Spinal cord (tissue), 10 donors: ENCODE data around the gene CENPC. TPM values are rescaled to one million over a fixed set of nuclear protein-coding genes. Genes with fewer than 3 reads are reported as not detected.
"Not testable (repeated sequence)": the region's sequence is repeated elsewhere in the genome, so short reads cannot be mapped to it uniquely, and the experiment has no call there.

Source experiments
- DNase-seq, 6 donors: peaks; one replicate each; pipeline versions ENCODE4 v3.0.0 to v3.0.0-alpha.2; 2013 to 2015; ENCODE audit warnings: low spot score in 6 of 6, low read depth in 4 of 6
- H3K27ac ChIP-seq: one replicate; pipeline ENCODE4 v1.5.1; 2013; ENCODE audit warnings: low read depth, low read length, control low read depth
- H3K27me3 ChIP-seq: one replicate; pipeline ENCODE4 v1.6.1; 2013; ENCODE audit warnings: low read length; ENCODE audit not compliant: control insufficient read depth, insufficient read depth
- H3K36me3 ChIP-seq: one replicate; pipeline ENCODE4 v1.6.1; 2013; ENCODE audit warnings: low read length; ENCODE audit not compliant: control insufficient read depth, insufficient read depth
- H3K4me1 ChIP-seq: one replicate; pipeline ENCODE4 v1.6.1; 2013; ENCODE audit warnings: low read length; ENCODE audit not compliant: control insufficient read depth, insufficient read depth
- H3K4me3 ChIP-seq: one replicate; pipeline ENCODE4 v1.5.1; 2013; ENCODE audit warnings: low read depth, low read length, control low read depth
- H3K9me3 ChIP-seq: one replicate; pipeline ENCODE4 v1.6.1; 2013; ENCODE audit warnings: low read length; ENCODE audit not compliant: control insufficient read depth, insufficient read depth
- WGBS: methylation state at CpG from one replicate; pipeline ENCODE4 v1.1.5; 2013; ENCODE audit warnings: missing lambda C conversion rate; ENCODE audit not compliant: insufficient coverage; 5-methylcytosine and 5-hydroxymethylcytosine counted together
- polyA plus RNA-seq, 2 donors: library from polyadenylated mRNA; unstranded; fragments of 120-200 nt; gene quantifications; one replicate each; pipeline ENCODE4 v1.2.1, GENCODE V29; 2013; ENCODE audit not compliant: insufficient read length in 2 of 2
- total RNA-seq, 2 donors: library from RNA; depleted of rRNA in 1 of 2; stranded (reverse); fragments of 120-200 nt in 1 of 2; fragments of >200 nt in 1 of 2; gene quantifications; one replicate each; pipeline versions ENCODE4 v1.2.3 to v1.2.4, GENCODE V29; 2013 to 2014
- donor health status: healthy.

The CENPC gene
- total and polyA plus RNA-seq, 4 donors = 14.5 to 44.6 (median 25.0) TPM

DNA sequence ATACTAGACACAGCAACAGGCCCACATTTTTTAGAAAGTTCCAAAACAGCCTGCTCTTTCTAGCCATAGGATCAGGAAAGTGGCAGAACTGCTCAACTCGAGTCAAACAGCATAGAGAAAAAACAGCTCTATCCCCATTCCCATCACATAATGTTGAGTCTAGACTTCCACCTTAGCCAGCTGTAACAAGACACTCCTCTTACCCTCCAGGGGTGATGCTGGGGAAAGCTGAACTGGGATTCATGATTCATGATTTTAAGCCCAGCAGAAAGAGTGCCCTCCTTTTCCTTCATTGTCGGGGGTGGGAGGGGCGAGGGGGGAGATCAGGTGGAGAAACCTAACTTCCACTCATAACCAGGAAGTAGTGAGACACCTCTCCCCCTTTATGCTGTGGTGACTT, 86.1 kb downstream of the CENPC start:
- Histone ChIP-seq H3K4me1 (no peaks in the 10 kb centered on the region), H3K4me3 (no peak overlapping the region), H3K36me3 (no peaks in the 10 kb centered on the region), H3K27me3 (no peaks in the 10 kb centered on the region), H3K27ac (no peak overlapping the region), H3K9me3 (no peaks in the 10 kb centered on the region)
- no peak for DNase-seq
- 83% methylated on average over 1 of the region's 3 CpGs for WGBS

DNA sequence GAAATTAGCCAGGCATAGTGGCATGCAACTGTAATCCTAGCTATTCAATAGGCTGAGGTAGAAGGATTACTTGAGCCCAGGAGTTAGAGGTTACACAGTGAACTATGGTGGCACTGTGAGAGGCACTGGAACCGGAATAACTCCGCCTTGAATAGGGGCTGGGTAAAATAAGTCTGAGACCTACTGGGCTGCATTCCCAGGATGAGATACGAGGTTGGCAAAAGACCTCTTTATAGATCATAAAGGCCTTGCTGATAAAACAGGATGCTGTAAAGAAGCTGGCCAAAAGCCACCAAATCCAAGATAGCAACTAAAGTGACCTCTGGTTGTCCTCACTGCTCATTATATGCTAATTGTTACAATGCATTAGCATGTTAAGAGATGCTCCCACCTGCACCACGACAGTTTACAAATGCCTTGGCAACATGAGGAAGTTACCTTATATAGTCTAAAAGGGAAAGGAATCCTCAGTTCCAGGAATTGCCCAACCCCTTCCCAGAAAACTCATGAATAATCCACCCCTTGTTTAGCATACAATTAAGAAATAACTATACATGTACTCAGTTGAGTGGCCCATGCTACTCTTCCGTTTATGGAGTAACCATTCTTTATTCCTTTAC, 88.6 kb downstream of the CENPC start:
- no peaks in the 10 kb centered on the region for H3K4me1 ChIP-seq
- no peak overlapping the region for H3K27ac ChIP-seq
- DNase-seq = no peak
- H3K27me3 ChIP-seq = no peaks in the 10 kb centered on the region
- no peaks in the 10 kb centered on the region for H3K36me3 ChIP-seq
- no peak overlapping the region for H3K4me3 ChIP-seq
- WGBS = 61% methylated on average over 2 of the region's 5 CpGs
- H3K9me3 ChIP-seq = no peaks in the 10 kb centered on the region

DNA sequence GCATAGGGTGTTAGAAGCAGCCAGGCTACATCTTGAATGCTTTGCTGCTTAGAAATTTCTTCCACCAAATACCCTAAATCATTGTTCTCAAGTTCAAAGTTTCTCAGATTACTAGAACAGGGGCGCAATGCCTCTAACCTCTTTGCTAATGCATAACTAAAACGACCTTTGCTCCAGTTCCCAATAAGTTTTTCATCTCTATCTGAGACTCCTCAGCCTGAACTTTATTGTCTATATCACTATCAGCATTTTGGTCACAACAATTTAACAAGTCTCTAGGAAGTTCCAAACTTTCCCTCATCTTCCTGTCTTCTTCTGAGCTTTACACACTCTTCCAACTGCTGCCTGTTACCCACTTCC, 92.5 kb downstream of the CENPC start:
- WGBS = 93% methylated on average over 2 of the region's 2 CpGs
- H3K4me1 ChIP-seq, H3K9me3 ChIP-seq, DNase-seq, H3K27me3 ChIP-seq, H3K27ac ChIP-seq, H3K4me3 ChIP-seq, H3K36me3 ChIP-seq: not testable (repeated sequence)

DNA sequence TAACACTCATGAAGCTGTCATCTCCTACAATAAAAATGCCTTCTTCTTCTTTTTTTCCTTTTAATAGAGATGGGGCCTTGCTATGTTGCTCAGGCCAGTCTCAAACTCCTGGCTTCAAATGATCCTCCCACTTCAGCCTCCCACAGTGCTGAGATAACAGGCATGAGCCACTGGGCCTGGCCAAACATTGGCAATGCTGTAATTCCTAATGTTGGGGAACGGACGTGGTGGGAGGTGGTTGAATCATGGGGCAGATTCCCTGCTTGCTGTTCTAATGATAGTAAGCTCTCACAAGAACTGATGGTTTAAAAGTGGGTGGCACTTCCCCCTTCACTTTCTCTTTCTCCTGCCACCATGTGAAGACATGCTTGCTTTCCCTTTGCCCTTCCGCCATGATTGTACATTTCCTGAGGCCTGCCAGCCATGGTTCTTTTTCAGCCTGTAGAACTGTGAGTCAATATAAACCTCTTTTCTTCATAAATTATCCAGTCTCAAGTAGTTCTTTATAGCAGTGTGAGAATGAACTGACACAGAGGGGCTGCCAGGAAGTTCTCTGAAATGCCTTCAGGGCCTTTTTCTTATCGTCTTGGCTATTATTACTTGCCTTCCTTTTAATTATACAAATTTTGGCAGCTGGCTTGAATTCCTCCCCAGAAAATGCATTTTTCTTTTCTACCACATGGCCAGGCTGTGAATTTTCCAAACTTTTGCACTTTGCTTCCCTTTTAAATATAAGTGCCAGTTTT, 93.0 kb downstream of the CENPC start:
- Histone ChIP-seq H3K27ac (no peak overlapping the region), H3K4me1 (no peaks in the 10 kb centered on the region), H3K9me3 (no peaks in the 10 kb centered on the region), H3K27me3 (no peaks in the 10 kb centered on the region), H3K36me3 (no peaks in the 10 kb centered on the region), H3K4me3 (no peak overlapping the region)
- WGBS = 43% methylated on average over 1 of the region's 4 CpGs
- no peak for DNase-seq

DNA sequence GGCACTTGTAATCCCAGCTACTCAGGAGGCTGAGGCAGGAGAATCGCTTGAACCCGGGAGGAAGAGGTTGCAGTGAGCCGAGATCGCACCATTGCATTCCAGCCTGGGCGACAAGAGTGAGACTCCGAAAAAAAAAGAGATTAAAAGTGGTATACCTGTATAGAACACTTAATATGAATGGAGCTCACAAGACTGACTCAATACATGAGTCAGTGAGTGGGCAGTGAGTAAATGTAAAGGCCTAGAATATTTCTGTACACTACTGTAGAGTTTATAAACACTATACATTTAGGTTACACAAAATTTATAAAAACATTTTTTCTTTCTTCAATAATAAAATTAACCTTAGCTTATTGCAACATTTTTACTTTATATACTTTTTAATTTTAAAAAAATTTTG, 93.8 kb downstream of the CENPC start:
- Histone ChIP-seq H3K4me1 (no peaks in the 10 kb centered on the region), H3K36me3 (no peaks in the 10 kb centered on the region), H3K27ac (no peak overlapping the region), H3K9me3 (no peaks in the 10 kb centered on the region), H3K4me3 (no peak overlapping the region), H3K27me3 (no peaks in the 10 kb centered on the region)
- 97% methylated on average over 4 of the region's 6 CpGs for WGBS
- DNase-seq = no peak

DNA sequence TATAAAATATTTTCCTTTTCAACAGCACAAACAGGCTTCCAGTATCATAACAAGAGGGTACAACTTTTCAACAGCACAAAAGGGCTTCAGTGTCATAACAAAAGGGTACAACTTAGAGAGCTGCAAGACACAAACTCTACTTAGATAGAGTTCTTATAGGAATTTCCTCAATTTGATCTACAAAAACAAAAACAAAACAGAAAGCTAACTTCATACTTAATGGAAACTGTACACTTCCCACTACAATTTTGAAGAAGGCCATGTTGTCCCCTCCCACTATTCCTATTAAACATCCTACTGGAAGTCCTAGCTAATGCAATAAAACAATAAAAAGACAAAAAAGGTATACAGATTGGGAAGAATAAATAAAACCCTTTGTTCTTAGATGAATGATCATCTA, 96.7 kb downstream of the CENPC start:
- Histone ChIP-seq H3K27me3 (no peaks in the 10 kb centered on the region), H3K4me1 (no peaks in the 10 kb centered on the region), H3K4me3 (no peak overlapping the region), H3K9me3 (no peaks in the 10 kb centered on the region), H3K27ac (no peak overlapping the region), H3K36me3 (no peaks in the 10 kb centered on the region)
- no peak for DNase-seq

DNA sequence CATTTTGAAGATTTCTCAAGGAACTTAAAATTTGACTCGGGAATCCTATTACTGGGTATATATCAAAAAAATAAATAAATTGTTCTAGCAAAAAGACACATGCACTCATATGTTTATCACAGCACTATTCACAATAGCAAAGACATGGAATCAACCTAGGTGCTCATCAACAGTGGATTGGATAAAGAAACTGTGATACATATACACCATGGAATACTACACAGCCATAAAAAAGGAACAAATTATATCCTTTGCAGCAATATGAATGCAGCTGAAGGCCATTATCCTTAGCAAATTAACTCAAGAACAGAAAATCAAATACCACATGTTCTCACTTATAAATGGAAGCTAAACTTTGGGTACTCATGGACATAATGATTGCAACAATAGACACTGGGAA, 97.4 kb downstream of the CENPC start:
- H3K36me3 ChIP-seq = no peaks in the 10 kb centered on the region
- DNase-seq = no peak

DNA sequence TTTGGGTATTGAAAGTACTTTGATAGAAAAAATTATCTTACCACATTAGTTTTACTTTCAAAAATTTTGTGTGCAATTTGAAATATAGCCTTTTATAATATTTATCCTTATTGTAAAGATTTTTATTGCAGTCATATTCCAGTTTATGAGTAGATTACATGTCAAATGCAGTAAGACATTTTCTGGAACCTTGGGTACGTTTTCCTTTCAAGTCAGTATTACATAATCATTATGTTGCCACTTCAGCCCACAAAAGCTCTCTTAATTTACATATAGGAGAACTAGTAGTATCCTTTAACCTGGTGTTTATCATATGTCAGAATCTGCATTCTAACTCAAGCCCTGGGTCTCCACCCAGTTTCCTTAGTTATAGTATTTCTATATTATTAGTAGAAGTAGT, 98.5 kb downstream of the CENPC start:
- Histone ChIP-seq H3K4me3 (no peak overlapping the region), H3K4me1 (no peaks in the 10 kb centered on the region), H3K9me3 (no peaks in the 10 kb centered on the region), H3K36me3 (no peaks in the 10 kb centered on the region), H3K27me3 (no peaks in the 10 kb centered on the region), H3K27ac (no peak overlapping the region)
- DNase-seq = no peak
- no CpG with 5 or more reads among the region's 1 CpG for WGBS

More for the DNA sequence above, 97.4 kb downstream of the CENPC start:
- Histone ChIP-seq H3K27me3 (no peaks in the 10 kb centered on the region), H3K4me3 (no peak overlapping the region), H3K9me3 (no peaks in the 10 kb centered on the region), H3K27ac (no peak overlapping the region), H3K4me1 (no peaks in the 10 kb centered on the region)
- no CpG with 5 or more reads among the region's 1 CpG for WGBS

DNA sequence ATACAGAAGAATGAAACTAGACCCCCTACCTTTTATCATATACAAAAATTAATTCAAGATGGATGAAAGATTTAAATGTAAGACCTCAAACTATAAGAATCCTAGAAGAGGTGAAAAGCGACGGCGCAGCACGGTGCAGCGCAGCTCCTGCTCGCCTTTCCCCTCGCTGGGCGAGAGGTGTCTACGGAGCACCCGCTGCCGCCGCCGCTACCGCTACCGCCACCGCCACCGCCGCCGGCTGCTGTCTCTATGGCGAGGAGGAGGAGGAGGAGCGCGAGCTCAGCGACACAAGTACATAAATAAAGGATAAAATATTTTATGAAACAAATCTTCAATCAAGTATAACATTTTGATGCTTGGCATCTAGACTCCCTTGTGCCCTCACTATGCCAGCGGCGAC, 99.4 kb downstream of the CENPC start:
- H3K4me1 ChIP-seq = not testable (repeated sequence)

DNA sequence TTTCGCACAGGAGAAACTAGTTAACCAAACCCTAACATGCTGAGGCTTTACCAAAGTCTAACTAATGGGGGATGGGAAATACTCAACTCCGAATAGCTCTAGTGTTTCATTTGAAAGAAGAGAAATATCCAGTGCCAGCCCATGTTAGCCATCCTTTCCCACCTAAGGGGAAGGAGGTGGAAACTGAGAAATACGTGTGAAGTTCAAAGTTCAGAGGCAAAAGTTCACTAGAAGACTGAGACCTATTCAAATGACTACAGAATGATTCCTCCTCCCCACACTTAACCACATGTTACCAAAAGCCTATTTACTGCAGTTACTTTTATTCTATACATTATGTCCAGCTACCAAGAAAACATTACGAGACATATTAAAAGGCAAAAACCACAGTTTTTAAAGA, 106.3 kb downstream of the CENPC start:
- Histone ChIP-seq H3K36me3 (no peaks in the 10 kb centered on the region), H3K27ac (no peak overlapping the region), H3K4me3 (no peak overlapping the region), H3K27me3 (no peaks in the 10 kb centered on the region), H3K4me1 (no peaks in the 10 kb centered on the region), H3K9me3 (no peaks in the 10 kb centered on the region)
- no CpG with 5 or more reads among the region's 4 CpGs for WGBS
- DNase-seq = no peak

More for the DNA sequence above, 99.4 kb downstream of the CENPC start:
- DNase-seq = peak in 1 of 6 donors; percentile 35
- not testable (repeated sequence) for H3K4me3 ChIP-seq, H3K9me3 ChIP-seq, H3K27ac ChIP-seq, H3K36me3 ChIP-seq, H3K27me3 ChIP-seq
- 29% methylated on average over 9 of the region's 25 CpGs for WGBS
